Measurements from ENCODE around the gene MTCL1.

GRCh38 chr18:8689517-8689916 lies 15.8 kb upstream of the MTCL1 start:
- TF ChIP-seq CTCF (IDR thresholded peaks at IDR 0.05) (no peak), POLR2A (IDR thresholded peaks at IDR 0.05) (no peak)

All from ovary (tissue), 3 donors.